ENCODE results near the gene ELL2. TPM values are rescaled to one million over a fixed set of nuclear protein-coding genes. Genes with fewer than 3 reads are reported as not detected.

Gene ELL2
- total and polyA plus RNA-seq, 11 donors, result 6.7 to 74.5 (median 31.1) TPM

DNA sequence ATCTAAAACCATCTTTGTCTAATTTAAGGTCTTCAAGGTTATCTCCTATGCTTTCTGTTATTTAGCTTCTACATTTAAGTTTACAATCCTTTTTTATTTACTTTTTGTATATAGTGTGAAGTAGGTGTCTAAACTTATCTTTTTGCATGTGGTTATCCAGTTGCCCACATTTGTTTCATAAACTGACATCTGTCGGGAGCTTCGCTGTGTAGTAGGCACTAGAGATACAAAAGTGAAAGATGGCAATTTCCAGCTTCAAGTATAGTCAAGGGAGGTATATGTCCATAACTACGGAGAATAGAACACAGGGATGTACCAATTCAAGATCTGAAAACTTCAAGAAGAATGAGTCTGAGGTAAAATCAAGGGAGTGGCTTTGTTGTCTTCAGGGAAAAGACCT, 38.7 kb upstream of the ELL2 start:
- no peak for DNase-seq
- intact Hi-C loops (cut with DNase I), result no loop called here
- 92 to 94% (median 93%) methylated on average over 3 of the region's 3 CpGs for WGBS, 4 donors
- Histone ChIP-seq H3K4me1 (no peaks in the 10 kb centered on the region), H3K27me3 (no peaks in the 10 kb centered on the region), H3K9me3 (no peaks in the 10 kb centered on the region), H3K4me3 (no peak overlapping the region), H3K27ac (no peak overlapping the region), H3K36me3 (no peaks in the 10 kb centered on the region)
- ATAC-seq, result no peak
- no peak for TF ChIP-seq POLR2A (IDR thresholded peaks at IDR 0.05)
- TF ChIP-seq, protein P1, sequence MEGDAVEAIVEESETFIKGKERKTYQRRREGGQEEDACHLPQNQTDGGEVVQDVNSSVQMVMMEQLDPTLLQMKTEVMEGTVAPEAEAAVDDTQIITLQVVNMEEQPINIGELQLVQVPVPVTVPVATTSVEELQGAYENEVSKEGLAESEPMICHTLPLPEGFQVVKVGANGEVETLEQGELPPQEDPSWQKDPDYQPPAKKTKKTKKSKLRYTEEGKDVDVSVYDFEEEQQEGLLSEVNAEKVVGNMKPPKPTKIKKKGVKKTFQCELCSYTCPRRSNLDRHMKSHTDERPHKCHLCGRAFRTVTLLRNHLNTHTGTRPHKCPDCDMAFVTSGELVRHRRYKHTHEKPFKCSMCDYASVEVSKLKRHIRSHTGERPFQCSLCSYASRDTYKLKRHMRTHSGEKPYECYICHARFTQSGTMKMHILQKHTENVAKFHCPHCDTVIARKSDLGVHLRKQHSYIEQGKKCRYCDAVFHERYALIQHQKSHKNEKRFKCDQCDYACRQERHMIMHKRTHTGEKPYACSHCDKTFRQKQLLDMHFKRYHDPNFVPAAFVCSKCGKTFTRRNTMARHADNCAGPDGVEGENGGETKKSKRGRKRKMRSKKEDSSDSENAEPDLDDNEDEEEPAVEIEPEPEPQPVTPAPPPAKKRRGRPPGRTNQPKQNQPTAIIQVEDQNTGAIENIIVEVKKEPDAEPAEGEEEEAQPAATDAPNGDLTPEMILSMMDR (IDR thresholded peaks at IDR 0.05), result no peak

DNA sequence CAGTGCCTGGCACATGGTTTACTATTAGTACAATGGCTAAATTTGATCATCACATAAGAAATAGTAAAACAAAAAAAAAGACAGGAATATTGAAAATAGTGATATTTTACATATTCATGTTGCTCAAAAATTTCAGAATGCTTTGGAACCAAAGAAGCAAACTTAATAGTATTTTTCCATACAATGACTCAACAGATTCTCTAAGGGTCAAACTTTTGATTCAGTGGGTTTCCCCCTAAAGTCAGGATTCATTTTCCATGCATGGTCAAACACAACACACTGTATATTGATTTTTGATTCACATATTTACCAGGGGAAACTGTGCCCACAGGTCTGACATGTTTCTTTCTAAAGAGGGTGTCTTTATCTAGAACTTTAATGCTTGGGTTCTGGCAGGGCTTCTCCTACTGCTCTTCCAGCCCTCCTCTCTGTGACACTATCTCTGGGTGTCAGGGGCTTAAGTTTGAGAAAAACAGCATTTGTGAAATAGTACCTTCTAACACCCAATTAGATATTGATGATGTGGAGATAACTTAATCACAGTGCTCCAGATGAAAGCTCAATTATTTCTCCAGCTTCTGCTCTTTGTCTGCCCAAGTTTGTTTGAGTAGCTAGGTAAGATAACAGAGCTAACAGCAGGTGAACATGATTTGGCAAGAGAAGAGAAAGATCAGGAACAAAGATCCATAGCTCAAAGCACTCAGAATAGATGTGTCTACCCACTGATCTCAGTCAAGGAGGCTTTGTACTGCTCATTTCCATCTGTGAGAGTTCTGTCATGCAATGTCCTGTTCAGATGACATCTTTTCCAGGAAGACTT, 35.5 kb upstream of the ELL2 start:
- TF ChIP-seq POLR2A (IDR thresholded peaks at IDR 0.05), result no peak
- TF ChIP-seq, protein P1 (IDR thresholded peaks at IDR 0.05), result no peak
- H3K4me3 ChIP-seq, result no peak overlapping the region
- no peaks in the 10 kb centered on the region for H3K36me3 ChIP-seq
- ATAC-seq, result no peak
- no peaks in the 10 kb centered on the region for H3K9me3 ChIP-seq
- no peaks in the 10 kb centered on the region for H3K27me3 ChIP-seq
- intact Hi-C loops (cut with DNase I), result no loop called here
- DNase-seq, result no peak
- H3K27ac ChIP-seq, result no peak overlapping the region
- no peaks in the 10 kb centered on the region for H3K4me1 ChIP-seq

DNA sequence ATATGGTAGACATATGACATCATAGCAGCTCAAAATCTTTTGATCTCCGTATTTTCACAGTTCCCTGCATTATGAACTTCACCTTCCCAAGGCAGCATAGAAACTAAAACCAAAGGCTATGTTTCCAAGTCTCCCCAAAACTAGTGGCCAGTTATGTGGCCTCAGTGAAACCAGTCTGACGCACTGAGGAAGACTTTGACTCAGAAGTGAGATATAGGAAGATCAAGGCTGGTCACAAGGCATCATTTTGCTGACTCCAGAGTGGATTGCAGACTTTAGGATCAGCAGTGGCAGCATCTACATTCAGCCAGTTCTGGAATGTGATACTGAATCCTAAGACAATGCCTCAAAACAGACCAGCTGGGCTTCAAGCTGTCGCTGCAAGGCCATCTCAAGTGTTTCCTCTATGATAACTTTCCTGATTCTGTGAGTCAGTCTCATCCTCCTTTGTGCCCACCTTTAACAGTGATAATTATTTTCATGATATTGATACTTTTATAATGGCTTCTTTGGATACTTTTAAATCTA, 34.4 kb upstream of the ELL2 start:
- 81 to 92% (median 83%) methylated on average over 3 of the region's 3 CpGs for WGBS, 4 donors
- no peak overlapping the region for H3K4me3 ChIP-seq
- no peaks in the 10 kb centered on the region for H3K4me1 ChIP-seq
- H3K9me3 ChIP-seq, result no peaks in the 10 kb centered on the region
- ATAC-seq, result no peak
- intact Hi-C loops (cut with DNase I), result no loop called here
- DNase-seq, result no peak
- TF ChIP-seq POLR2A (IDR thresholded peaks at IDR 0.05), result no peak
- TF ChIP-seq, protein P1 (IDR thresholded peaks at IDR 0.05), result no peak
- no peaks in the 10 kb centered on the region for H3K36me3 ChIP-seq
- no peaks in the 10 kb centered on the region for H3K27me3 ChIP-seq
- no peak overlapping the region for H3K27ac ChIP-seq

DNA sequence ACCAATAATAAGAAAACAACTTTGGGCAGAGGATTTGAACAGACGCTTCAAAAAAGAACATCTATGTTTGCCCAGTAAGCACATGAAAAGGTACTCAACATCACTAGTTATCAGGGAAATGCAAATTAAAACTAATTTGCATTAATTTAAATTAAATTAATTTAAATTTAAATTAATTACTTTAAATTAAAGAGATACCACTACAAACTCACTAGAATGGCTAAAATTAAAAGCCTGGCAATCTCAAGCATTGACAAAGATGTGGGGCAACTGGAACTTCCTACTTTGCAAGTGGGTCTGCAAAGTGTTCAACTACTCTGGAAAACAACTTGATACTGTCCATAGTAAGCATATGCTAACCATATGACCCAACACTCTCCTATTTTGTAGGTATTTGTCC, 32.1 kb upstream of the ELL2 start:
- peaks cover 0 to 14% (median 0%) of the 10 kb centered on the region in 12 donors for H3K4me1 ChIP-seq
- TF ChIP-seq, protein P1 (IDR thresholded peaks at IDR 0.05), result no peak
- TF ChIP-seq POLR2A (IDR thresholded peaks at IDR 0.05), result no peak
- intact Hi-C loops (cut with DNase I), result no loop called here
- ATAC-seq (no peak), DNase-seq (no peak)
- H3K36me3 ChIP-seq, result no peaks in the 10 kb centered on the region
- no peaks in the 10 kb centered on the region for H3K9me3 ChIP-seq
- no peak overlapping the region for H3K4me3 ChIP-seq
- no peaks in the 10 kb centered on the region for H3K27me3 ChIP-seq
- WGBS, 4 donors, result 92 to 96% (median 96%) methylated on average over 1 of the region's 1 CpG
- H3K27ac ChIP-seq, result no peak overlapping the region

Data from heart left ventricle (tissue), 16 donors.